HEK293 (cell line): ENCODE data around the gene PHYH.

ENCODE experiments used
- GLIS1 ChIP-seq: fragments of 450-650 bp; formaldehyde crosslinking; IDR thresholded peaks from 2 replicates; pipeline ENCODE4 v1.5.1; 2016; ENCODE audit warnings: missing biosample characterization, missing genetic modification characterization
- GLIS2 ChIP-seq: fragments of 450-650 bp; formaldehyde crosslinking; IDR thresholded peaks from 2 replicates; pipeline ENCODE4 v1.5.1; 2016; ENCODE audit warnings: missing biosample characterization, missing genetic modification characterization
- KLF1 ChIP-seq: fragments of 450-650 bp; formaldehyde crosslinking; IDR thresholded peaks from 2 replicates; pipeline ENCODE4 v1.5.1; 2016; ENCODE audit warnings: missing biosample characterization, missing genetic modification characterization
- KLF10 ChIP-seq: fragments of 450-650 bp; IDR thresholded peaks from 2 replicates; pipeline ENCODE4 v1.5.1; 2018; ENCODE audit warnings: missing biosample characterization, mild to moderate bottlenecking, missing genetic modification characterization
- KLF7 ChIP-seq: fragments of 450-650 bp; formaldehyde crosslinking; IDR thresholded peaks from 2 replicates; pipeline ENCODE4 v1.5.1; 2016; ENCODE audit warnings: missing biosample characterization, missing genetic modification characterization, borderline replicate concordance
- OSR2 ChIP-seq: fragments of 450-650 bp; formaldehyde crosslinking; IDR thresholded peaks from 2 replicates; pipeline ENCODE4 v1.5.1; 2016; ENCODE audit warnings: missing biosample characterization, missing genetic modification characterization
- TCF7L2 ChIP-seq: IDR thresholded peaks from 2 replicates; pipeline ENCODE4 v1.6.1; 2011; ENCODE audit warnings: low read depth, mild to moderate bottlenecking, inconsistent platforms, low read length, moderate library complexity, borderline replicate concordance
- YY2 ChIP-seq: fragments of 450-650 bp; formaldehyde crosslinking; IDR thresholded peaks from 2 replicates; pipeline ENCODE4 v1.5.1; 2016; ENCODE audit warnings: missing biosample characterization, missing genetic modification characterization
- ZEB2 ChIP-seq: fragments of 450-650 bp; formaldehyde crosslinking; IDR thresholded peaks from 2 replicates; pipeline ENCODE4 v1.5.1; 2016; ENCODE audit warnings: missing biosample characterization, missing genetic modification characterization
- ZFP37 ChIP-seq: fragments of 450-650 bp; formaldehyde crosslinking; IDR thresholded peaks from 2 replicates; pipeline ENCODE4 v1.5.1; 2016; ENCODE audit warnings: missing biosample characterization, missing genetic modification characterization
- ZIC2 ChIP-seq: fragments of 450-650 bp; formaldehyde crosslinking; IDR thresholded peaks from 2 replicates; pipeline ENCODE4 v1.5.1; 2016; ENCODE audit warnings: missing biosample characterization, missing genetic modification characterization
- ZNF10 ChIP-seq: fragments of 450-650 bp; formaldehyde crosslinking; IDR thresholded peaks from 2 replicates; pipeline ENCODE4 v1.5.1; 2017; ENCODE audit warnings: missing biosample characterization, missing genetic modification characterization
- ZNF157 ChIP-seq: fragments of 450-650 bp; formaldehyde crosslinking; IDR thresholded peaks from 2 replicates; pipeline ENCODE4 v1.5.1; 2016; ENCODE audit warnings: missing biosample characterization, missing genetic modification characterization
- ZNF223 ChIP-seq: fragments of 450-650 bp; formaldehyde crosslinking; IDR thresholded peaks from 2 replicates; pipeline ENCODE4 v1.5.1; 2016; ENCODE audit warnings: missing biosample characterization, missing genetic modification characterization
- ZNF23 ChIP-seq: fragments of 450-650 bp; formaldehyde crosslinking; IDR thresholded peaks from 2 replicates; pipeline ENCODE4 v1.5.1; 2016; ENCODE audit warnings: missing biosample characterization, missing genetic modification characterization, borderline replicate concordance
- ZNF324 ChIP-seq: fragments of 450-650 bp; formaldehyde crosslinking; IDR thresholded peaks from 2 replicates; pipeline ENCODE4 v1.5.1; 2016; ENCODE audit warnings: missing biosample characterization, missing genetic modification characterization
- ZNF366 ChIP-seq: fragments of 450-650 bp; formaldehyde crosslinking; conservative IDR thresholded peaks from 2 replicates; pipeline ENCODE4 v1.5.1; 2016; ENCODE audit warnings: missing biosample characterization, missing genetic modification characterization
- ZNF391 ChIP-seq: fragments of 450-650 bp; formaldehyde crosslinking; IDR thresholded peaks from 2 replicates; pipeline ENCODE4 v1.5.1; 2016; ENCODE audit warnings: low read depth, missing biosample characterization, missing genetic modification characterization, borderline replicate concordance
- ZNF394 ChIP-seq: fragments of 450-650 bp; formaldehyde crosslinking; IDR thresholded peaks from 2 replicates; pipeline ENCODE4 v1.5.1; 2016; ENCODE audit warnings: missing biosample characterization, missing genetic modification characterization, mild to moderate bottlenecking, moderate library complexity, borderline replicate concordance
- ZNF600 ChIP-seq: fragments of 450-650 bp; formaldehyde crosslinking; IDR thresholded peaks from 2 replicates; pipeline ENCODE4 v1.5.1; 2016; ENCODE audit warnings: missing biosample characterization, missing genetic modification characterization
- ZNF610 ChIP-seq: fragments of 450-650 bp; formaldehyde crosslinking; IDR thresholded peaks from 2 replicates; pipeline ENCODE4 v1.5.1; 2016; ENCODE audit warnings: missing biosample characterization, missing genetic modification characterization, borderline replicate concordance
- ZNF670 ChIP-seq: fragments of 450-650 bp; formaldehyde crosslinking; IDR thresholded peaks from 2 replicates; pipeline ENCODE4 v1.5.1; 2016; ENCODE audit warnings: missing biosample characterization, missing genetic modification characterization, low read depth
- ZNF785 ChIP-seq: fragments of 450-650 bp; formaldehyde crosslinking; IDR thresholded peaks from 2 replicates; pipeline ENCODE4 v1.5.1; 2016; ENCODE audit warnings: missing biosample characterization, missing genetic modification characterization
- ZNF843 ChIP-seq: fragments of 450-650 bp; formaldehyde crosslinking; IDR thresholded peaks from 2 replicates; pipeline ENCODE4 v1.5.1; 2016; ENCODE audit warnings: missing biosample characterization, missing genetic modification characterization
- TF ChIP-seq, protein P1 (sequence below): fragments of 450-650 bp; formaldehyde crosslinking; IDR thresholded peaks from 2 replicates; pipeline ENCODE4 v1.5.1; 2016; ENCODE audit warnings: missing biosample characterization, missing genetic modification characterization
- TF ChIP-seq, protein P2 (sequence below): fragments of 450-650 bp; formaldehyde crosslinking; IDR thresholded peaks from 2 replicates; pipeline ENCODE4 v1.5.1; 2017; ENCODE audit warnings: missing biosample characterization, missing genetic modification characterization
- TF ChIP-seq, protein P3 (sequence below): fragments of 450-650 bp; formaldehyde crosslinking; IDR thresholded peaks from 2 replicates; pipeline ENCODE4 v1.5.1; 2016; ENCODE audit warnings: missing biosample characterization, missing genetic modification characterization
- TF ChIP-seq, protein P4 (sequence below): fragments of 450-650 bp; formaldehyde crosslinking; IDR thresholded peaks from 2 replicates; pipeline ENCODE4 v1.5.1; 2016; ENCODE audit warnings: missing biosample characterization, missing genetic modification characterization
- TF ChIP-seq, protein P5 (sequence below): fragments of 450-650 bp; formaldehyde crosslinking; IDR thresholded peaks from 2 replicates; pipeline ENCODE4 v1.5.1; 2016; ENCODE audit warnings: missing biosample characterization, missing genetic modification characterization

The PHYH gene

DNA sequence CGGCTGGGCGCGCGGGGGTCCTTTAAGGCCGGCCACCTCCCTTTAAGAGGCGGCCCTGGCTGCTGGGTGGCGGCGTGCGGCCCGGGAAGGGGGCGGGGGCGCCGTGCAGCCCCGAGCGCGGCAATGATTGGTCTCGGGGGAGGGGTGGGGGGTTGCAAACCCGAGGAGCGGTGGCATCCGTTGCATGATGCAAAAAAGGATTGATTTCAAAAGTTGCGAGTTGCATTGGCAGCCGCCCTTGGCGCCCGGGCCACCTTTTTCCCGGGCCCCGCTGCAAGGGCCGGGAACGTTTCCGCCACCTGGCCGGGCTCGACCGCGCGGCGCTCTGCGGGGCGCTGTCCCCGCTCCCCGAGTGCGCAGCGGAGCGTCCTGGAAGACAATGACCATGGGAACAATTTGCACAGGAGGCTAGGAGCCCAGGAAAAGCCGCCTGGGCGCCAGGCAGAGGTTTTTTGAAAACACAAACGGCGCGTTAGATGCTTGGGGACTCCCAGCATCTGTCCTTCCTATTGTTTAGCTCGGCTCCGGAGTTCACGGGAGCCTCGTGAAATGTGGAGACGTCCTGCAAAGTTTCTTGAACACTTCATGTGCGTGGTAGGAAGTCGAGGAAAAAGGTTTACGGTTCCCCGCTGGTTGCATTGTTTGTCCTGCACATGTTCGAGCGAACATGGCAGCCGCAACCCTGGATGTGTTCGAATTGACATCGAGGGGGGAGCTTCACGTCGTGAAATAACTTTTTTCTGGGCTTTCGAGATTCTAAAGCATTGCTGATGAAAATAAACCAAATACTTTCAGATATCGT lies 48.6 kb upstream of the PHYH start, which contains the start of gene SEPHS1 (continued):
- TF ChIP-seq, protein P1, sequence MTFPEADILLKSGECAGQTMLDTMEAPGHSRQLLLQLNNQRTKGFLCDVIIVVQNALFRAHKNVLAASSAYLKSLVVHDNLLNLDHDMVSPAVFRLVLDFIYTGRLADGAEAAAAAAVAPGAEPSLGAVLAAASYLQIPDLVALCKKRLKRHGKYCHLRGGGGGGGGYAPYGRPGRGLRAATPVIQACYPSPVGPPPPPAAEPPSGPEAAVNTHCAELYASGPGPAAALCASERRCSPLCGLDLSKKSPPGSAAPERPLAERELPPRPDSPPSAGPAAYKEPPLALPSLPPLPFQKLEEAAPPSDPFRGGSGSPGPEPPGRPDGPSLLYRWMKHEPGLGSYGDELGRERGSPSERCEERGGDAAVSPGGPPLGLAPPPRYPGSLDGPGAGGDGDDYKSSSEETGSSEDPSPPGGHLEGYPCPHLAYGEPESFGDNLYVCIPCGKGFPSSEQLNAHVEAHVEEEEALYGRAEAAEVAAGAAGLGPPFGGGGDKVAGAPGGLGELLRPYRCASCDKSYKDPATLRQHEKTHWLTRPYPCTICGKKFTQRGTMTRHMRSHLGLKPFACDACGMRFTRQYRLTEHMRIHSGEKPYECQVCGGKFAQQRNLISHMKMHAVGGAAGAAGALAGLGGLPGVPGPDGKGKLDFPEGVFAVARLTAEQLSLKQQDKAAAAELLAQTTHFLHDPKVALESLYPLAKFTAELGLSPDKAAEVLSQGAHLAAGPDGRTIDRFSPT (tag by site-specific recombination), result peak; percentile 67; the same call in 1 of the 2 replicates
- TF ChIP-seq ZNF23 (tag by site-specific recombination), result no peak
- peak; percentile 45; the same call in 1 of the 2 replicates for TF ChIP-seq ZNF324
- peak; percentile 97 for TF ChIP-seq ZNF223 (tag by site-specific recombination)
- TF ChIP-seq GLIS2 (tag by site-specific recombination), result peak; percentile 90
- TF ChIP-seq, protein P2, sequence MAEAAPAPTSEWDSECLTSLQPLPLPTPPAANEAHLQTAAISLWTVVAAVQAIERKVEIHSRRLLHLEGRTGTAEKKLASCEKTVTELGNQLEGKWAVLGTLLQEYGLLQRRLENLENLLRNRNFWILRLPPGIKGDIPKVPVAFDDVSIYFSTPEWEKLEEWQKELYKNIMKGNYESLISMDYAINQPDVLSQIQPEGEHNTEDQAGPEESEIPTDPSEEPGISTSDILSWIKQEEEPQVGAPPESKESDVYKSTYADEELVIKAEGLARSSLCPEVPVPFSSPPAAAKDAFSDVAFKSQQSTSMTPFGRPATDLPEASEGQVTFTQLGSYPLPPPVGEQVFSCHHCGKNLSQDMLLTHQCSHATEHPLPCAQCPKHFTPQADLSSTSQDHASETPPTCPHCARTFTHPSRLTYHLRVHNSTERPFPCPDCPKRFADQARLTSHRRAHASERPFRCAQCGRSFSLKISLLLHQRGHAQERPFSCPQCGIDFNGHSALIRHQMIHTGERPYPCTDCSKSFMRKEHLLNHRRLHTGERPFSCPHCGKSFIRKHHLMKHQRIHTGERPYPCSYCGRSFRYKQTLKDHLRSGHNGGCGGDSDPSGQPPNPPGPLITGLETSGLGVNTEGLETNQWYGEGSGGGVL (tag by site-specific recombination), result peak; percentile 74
- TF ChIP-seq, protein P3, sequence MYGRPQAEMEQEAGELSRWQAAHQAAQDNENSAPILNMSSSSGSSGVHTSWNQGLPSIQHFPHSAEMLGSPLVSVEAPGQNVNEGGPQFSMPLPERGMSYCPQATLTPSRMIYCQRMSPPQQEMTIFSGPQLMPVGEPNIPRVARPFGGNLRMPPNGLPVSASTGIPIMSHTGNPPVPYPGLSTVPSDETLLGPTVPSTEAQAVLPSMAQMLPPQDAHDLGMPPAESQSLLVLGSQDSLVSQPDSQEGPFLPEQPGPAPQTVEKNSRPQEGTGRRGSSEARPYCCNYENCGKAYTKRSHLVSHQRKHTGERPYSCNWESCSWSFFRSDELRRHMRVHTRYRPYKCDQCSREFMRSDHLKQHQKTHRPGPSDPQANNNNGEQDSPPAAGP (tag by site-specific recombination), result peak; percentile 57
- TF ChIP-seq, protein P4, sequence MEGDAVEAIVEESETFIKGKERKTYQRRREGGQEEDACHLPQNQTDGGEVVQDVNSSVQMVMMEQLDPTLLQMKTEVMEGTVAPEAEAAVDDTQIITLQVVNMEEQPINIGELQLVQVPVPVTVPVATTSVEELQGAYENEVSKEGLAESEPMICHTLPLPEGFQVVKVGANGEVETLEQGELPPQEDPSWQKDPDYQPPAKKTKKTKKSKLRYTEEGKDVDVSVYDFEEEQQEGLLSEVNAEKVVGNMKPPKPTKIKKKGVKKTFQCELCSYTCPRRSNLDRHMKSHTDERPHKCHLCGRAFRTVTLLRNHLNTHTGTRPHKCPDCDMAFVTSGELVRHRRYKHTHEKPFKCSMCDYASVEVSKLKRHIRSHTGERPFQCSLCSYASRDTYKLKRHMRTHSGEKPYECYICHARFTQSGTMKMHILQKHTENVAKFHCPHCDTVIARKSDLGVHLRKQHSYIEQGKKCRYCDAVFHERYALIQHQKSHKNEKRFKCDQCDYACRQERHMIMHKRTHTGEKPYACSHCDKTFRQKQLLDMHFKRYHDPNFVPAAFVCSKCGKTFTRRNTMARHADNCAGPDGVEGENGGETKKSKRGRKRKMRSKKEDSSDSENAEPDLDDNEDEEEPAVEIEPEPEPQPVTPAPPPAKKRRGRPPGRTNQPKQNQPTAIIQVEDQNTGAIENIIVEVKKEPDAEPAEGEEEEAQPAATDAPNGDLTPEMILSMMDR (tag by site-specific recombination), result peak; percentile 82
- TF ChIP-seq ZNF10 (tag by site-specific recombination), result no peak
- TF ChIP-seq KLF7, result peak; percentile 62; the same call in 1 of the 2 replicates
- TF ChIP-seq ZNF670 (tag by site-specific recombination), result no peak
- TF ChIP-seq ZNF610 (tag by site-specific recombination), result peak; percentile 90; the same call in 1 of the 2 replicates
- TF ChIP-seq ZNF843 (tag by site-specific recombination), result peak; percentile 39; the same call in 1 of the 2 replicates
- TF ChIP-seq KLF10 (tag by site-specific recombination), result peak; percentile 86
- peak; percentile 49 for TF ChIP-seq ZNF600 (tag by site-specific recombination)
- TF ChIP-seq ZEB2 (tag by site-specific recombination), result peak; percentile 91
- TF ChIP-seq ZIC2, result peak; percentile 92
- TF ChIP-seq OSR2, result peak; percentile 53
- TF ChIP-seq KLF1, result peak; percentile 63; the same call in 1 of the 2 replicates
- TF ChIP-seq, protein P5, sequence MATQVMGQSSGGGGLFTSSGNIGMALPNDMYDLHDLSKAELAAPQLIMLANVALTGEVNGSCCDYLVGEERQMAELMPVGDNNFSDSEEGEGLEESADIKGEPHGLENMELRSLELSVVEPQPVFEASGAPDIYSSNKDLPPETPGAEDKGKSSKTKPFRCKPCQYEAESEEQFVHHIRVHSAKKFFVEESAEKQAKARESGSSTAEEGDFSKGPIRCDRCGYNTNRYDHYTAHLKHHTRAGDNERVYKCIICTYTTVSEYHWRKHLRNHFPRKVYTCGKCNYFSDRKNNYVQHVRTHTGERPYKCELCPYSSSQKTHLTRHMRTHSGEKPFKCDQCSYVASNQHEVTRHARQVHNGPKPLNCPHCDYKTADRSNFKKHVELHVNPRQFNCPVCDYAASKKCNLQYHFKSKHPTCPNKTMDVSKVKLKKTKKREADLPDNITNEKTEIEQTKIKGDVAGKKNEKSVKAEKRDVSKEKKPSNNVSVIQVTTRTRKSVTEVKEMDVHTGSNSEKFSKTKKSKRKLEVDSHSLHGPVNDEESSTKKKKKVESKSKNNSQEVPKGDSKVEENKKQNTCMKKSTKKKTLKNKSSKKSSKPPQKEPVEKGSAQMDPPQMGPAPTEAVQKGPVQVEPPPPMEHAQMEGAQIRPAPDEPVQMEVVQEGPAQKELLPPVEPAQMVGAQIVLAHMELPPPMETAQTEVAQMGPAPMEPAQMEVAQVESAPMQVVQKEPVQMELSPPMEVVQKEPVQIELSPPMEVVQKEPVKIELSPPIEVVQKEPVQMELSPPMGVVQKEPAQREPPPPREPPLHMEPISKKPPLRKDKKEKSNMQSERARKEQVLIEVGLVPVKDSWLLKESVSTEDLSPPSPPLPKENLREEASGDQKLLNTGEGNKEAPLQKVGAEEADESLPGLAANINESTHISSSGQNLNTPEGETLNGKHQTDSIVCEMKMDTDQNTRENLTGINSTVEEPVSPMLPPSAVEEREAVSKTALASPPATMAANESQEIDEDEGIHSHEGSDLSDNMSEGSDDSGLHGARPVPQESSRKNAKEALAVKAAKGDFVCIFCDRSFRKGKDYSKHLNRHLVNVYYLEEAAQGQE (tag by site-specific recombination), result peak; percentile 83
- TF ChIP-seq ZNF785 (tag by site-specific recombination), result no peak
- TF ChIP-seq ZNF394 (tag by site-specific recombination), result peak; percentile 5; the same call in 1 of the 2 replicates
- 0 out of 2 replicates have a peak, but pooled peaks have one; percentile 16 for TF ChIP-seq YY2 (tag by site-specific recombination)
- TF ChIP-seq TCF7L2, result no peak; the same call in 1 of the 2 replicates
- peak; percentile 56; the same call in 1 of the 2 replicates for TF ChIP-seq ZFP37 (tag by site-specific recombination)
- TF ChIP-seq ZNF366, result peak; percentile 45; the same call in 1 of the 2 replicates
- TF ChIP-seq GLIS1 (tag by site-specific recombination), result 0 out of 2 replicates have a peak, but pooled peaks have one; percentile 38
- peak; percentile 27; the same call in 1 of the 2 replicates for TF ChIP-seq ZNF391 (tag by site-specific recombination)
- no peak for TF ChIP-seq ZNF157 (tag by site-specific recombination)
